Peyer's patch (tissue), 4 donors: ENCODE measurements around the gene OR4A16. TPM values are rescaled to one million over a fixed set of nuclear protein-coding genes. Genes with fewer than 3 reads are reported as not detected.

ENCODE experiments used
- DNase-seq, 3 donors: peaks; one replicate each; pipeline ENCODE4 v3.0.0-alpha.2; 2017 to 2019
- H3K27ac ChIP-seq, 4 donors: fragments of 200-600 bp; sonication (generic); one replicate each; pipeline ENCODE4 v1.5.1; 2016 to 2019
- H3K27me3 ChIP-seq, 2 donors: fragments of 200-600 bp; sonication (generic); one replicate each; pipeline ENCODE4 v1.5.1; 2019
- H3K36me3 ChIP-seq, 3 donors: fragments of 200-600 bp; sonication (generic); one replicate each; pipeline ENCODE4 v1.5.1; 2016 to 2019
- H3K4me1 ChIP-seq, 4 donors: fragments of 200-600 bp; sonication (generic); one replicate each; pipeline ENCODE4 v1.5.1; 2016 to 2019
- H3K4me3 ChIP-seq, 4 donors: fragments of 200-600 bp; sonication (generic); 1 replicate in 3 of 4; 2 replicates in 1 of 4; pipeline ENCODE4 v1.5.1; 2016 to 2019; ENCODE audit warnings: mild to moderate bottlenecking in 1 of 4
- H3K9me3 ChIP-seq, 4 donors: fragments of 200-600 bp; sonication (generic); one replicate each; pipeline ENCODE4 v1.5.1; 2016 to 2019; ENCODE audit warnings: mild to moderate bottlenecking in 1 of 4
- CTCF ChIP-seq, 6 experiments: fragments of 450-650 bp in 4 of 6; fragments of 200-600 bp in 2 of 6; sonication (generic) in 1 of 6; IDR thresholded peaks; one replicate each; pipeline ENCODE4 v1.5.1; 2017 to 2019; ENCODE audit warnings: antibody characterized with exemption in 6 of 6, mild to moderate bottlenecking in 3 of 6, moderate library complexity in 1 of 6
- POLR2A ChIP-seq, 2 donors: fragments of 450-650 bp; IDR thresholded peaks; one replicate each; pipeline ENCODE4 v1.5.1; 2017; ENCODE audit warnings: antibody characterized with exemption in 2 of 2, mild to moderate bottlenecking in 2 of 2, moderate library complexity in 2 of 2
- total RNA-seq, 4 donors: library from RNA; depleted of rRNA; stranded (reverse); fragments of >200 nt; gene quantifications; one replicate each; pipeline ENCODE4 v1.1.0, GENCODE V29; 2016

The OR4A16 gene
- total RNA-seq, 4 donors from 2014 or later: not detected

DNA sequence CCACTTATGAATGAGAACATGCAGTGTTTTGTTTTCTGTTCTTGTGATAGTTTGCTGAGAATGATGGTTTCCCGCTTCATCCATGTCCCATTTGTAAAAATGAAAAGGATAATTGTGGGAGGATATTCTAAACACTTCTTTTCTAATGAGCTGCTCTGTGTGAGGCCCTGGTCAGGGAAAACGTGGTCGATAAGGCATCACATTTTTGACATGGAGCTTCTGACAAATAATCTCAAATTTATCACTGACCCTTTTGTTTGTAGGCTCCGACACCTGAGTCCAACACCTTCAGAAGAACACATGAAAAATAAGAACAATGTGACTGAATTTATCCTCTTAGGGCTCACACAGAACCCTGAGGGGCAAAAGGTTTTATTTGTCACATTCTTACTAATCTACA lies 24.7 kb downstream of the OR4A16 start, which contains the start of gene OR4A15:
TSS of gene OR4A15 (plus strand) at position 301 of the 400 bp plus-strand sequence. CDS start at position 301, 0 bp downstream.
- TF ChIP-seq POLR2A (IDR thresholded peaks at IDR 0.05) (no peak), CTCF (IDR thresholded peaks at IDR 0.05) (no peak)
- Histone ChIP-seq H3K27ac (no peak within 1 kb of the TSS), H3K4me1 (no peaks in the 10 kb centered on the region), H3K4me3 (no peak within 1 kb of the TSS), H3K27me3 (no peaks in the 10 kb centered on the region), H3K36me3 (no peaks in the 10 kb centered on the region), H3K9me3 (peaks cover 0 to 3% (median 0%) of the 10 kb centered on the region in 4 donors)
- no peak for DNase-seq

Other genes starting within 250 kb of the OR4A16 start
- not detected for gene TRIM48, start 81.0 kb upstream of the OR4A16 start, total RNA-seq
- not detected for gene OR4A15, start 24.8 kb downstream of the OR4A16 start, total RNA-seq
- not detected for gene OR4C15, start 211.3 kb downstream of the OR4A16 start, total RNA-seq
- not detected for gene OR4C16, start 228.9 kb downstream of the OR4A16 start, total RNA-seq